Gastrocnemius medialis (tissue), 4 donors: ENCODE data around the gene SRRM5. TPM values are rescaled to one million over a fixed set of nuclear protein-coding genes. Genes with fewer than 3 reads are reported as not detected.

Experiments used
- ATAC-seq, 2 donors: fragments of 150-250 bp; one replicate each; pipeline ENCODE4 v1.9.1; 2016
- DNase-seq, 2 donors: peaks; one replicate each; pipeline ENCODE4 v3.0.0-alpha.2; 2019
- H3K27ac ChIP-seq, 4 donors: fragments of 200-600 bp; sonication (generic); 1 replicate in 1 of 4; 2 replicates in 3 of 4; pipeline ENCODE4 v1.5.1; 2016 to 2018; ENCODE audit warnings: mild to moderate bottlenecking in 2 of 4, moderate library complexity in 1 of 4
- H3K27me3 ChIP-seq, 3 donors: fragments of 200-600 bp; sonication (generic) in 2 of 3; 1 replicate in 1 of 3; 2 replicates in 2 of 3; pipeline versions ENCODE4 v1.5.1 to v1.6.0; 2016 to 2019; ENCODE audit warnings: mild to moderate bottlenecking in 1 of 3, moderate library complexity in 1 of 3
- H3K36me3 ChIP-seq, 2 donors: fragments of 200-600 bp; sonication (generic) in 1 of 2; one replicate each; pipeline ENCODE4 v1.5.1; 2017 to 2018
- H3K4me1 ChIP-seq, 2 donors: fragments of 200-600 bp; sonication (generic) in 1 of 2; one replicate each; pipeline ENCODE4 v1.5.1; 2016 to 2017; ENCODE audit warnings: mild to moderate bottlenecking in 2 of 2
- H3K4me3 ChIP-seq, 4 donors: fragments of 200-600 bp; sonication (generic) in 3 of 4; 1 replicate in 1 of 4; 2 replicates in 3 of 4; pipeline ENCODE4 v1.5.1; 2016 to 2019; ENCODE audit warnings: mild to moderate bottlenecking in 2 of 4
- H3K9me3 ChIP-seq, 3 donors: fragments of 200-600 bp; sonication (generic) in 2 of 3; 1 replicate in 1 of 3; 2 replicates in 2 of 3; pipeline ENCODE4 v1.5.1; 2016 to 2019
- POLR2A ChIP-seq, 2 donors: fragments of 450-650 bp; IDR thresholded peaks; one replicate each; pipeline ENCODE4 v1.6.1; 2017; ENCODE audit warnings: antibody characterized with exemption in 2 of 2, mild to moderate bottlenecking in 2 of 2, moderate library complexity in 2 of 2
- in situ Hi-C, 4 donors: fragments of 200-750 bp; cut with MboI; loops; one replicate each; pipeline versions ENCODE4 v1.15.0 to v1.8.0; 2017; ENCODE audit warnings: low sequenced_read_pairs in 4 of 4
- intact Hi-C: fragments of 100-400 bp; cut with DNase I; formaldehyde crosslinking; loops from one replicate; pipeline ENCODE4 v1.15.1; 2023; ENCODE audit warnings: low total_unique reads
- total RNA-seq, 4 donors: library from RNA; depleted of rRNA; stranded (reverse); fragments of >200 nt; gene quantifications; one replicate each; pipeline versions ENCODE4 v1.1.0 to v1.2.3, GENCODE V29; 2016
- TF ChIP-seq, protein P1 (sequence below), 5 experiments: fragments of 450-650 bp in 3 of 5; fragments of 200-600 bp in 2 of 5; sonication (generic) in 2 of 5; IDR thresholded peaks in 4 of 5; conservative IDR thresholded peaks in 1 of 5; 1 replicate in 4 of 5; 2 replicates in 1 of 5; pipeline ENCODE4 v1.5.1; 2016 to 2019; ENCODE audit warnings: antibody characterized with exemption in 5 of 5, mild to moderate bottlenecking in 3 of 5, moderate library complexity in 3 of 5

The SRRM5 gene
- total RNA-seq, 4 donors from 2014 or later: 0.09 to 0.49 (median 0.25) TPM; not detected in 1

DNA sequence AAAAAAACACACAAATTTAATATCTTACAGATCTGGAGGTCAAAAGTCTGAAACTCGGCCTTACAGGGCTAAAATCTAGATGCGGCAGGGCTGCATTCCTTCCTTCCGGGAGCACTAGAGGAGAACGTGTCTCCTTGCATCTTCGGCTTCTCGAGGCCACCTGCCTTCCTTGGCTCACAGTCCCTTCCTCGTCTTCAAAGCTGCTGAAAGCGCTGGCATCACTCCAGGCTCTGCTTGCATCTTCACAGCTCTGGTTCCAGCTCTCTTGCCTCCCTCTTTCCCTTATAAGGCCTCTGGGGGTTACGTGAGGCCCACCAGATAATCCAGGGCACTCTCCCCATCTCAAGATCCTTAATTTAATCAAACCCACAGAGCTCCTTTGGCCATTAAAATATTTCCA is 47.1 kb upstream of the SRRM5 start:
- Histone ChIP-seq H3K27ac (no peak overlapping the region), H3K4me1 (peaks cover 6 to 12% of the 10 kb centered on the region in 2 donors), H3K4me3 (no peak overlapping the region), H3K27me3 (no peaks in the 10 kb centered on the region), H3K9me3 (no peaks in the 10 kb centered on the region), H3K36me3 (peaks cover 0 to 15% of the 10 kb centered on the region in 2 donors)
- DNase-seq: no peak
- in situ Hi-C loops (no loop called here), intact Hi-C loops (no loop called here)
- ATAC-seq: no peak
- TF ChIP-seq, protein P1, sequence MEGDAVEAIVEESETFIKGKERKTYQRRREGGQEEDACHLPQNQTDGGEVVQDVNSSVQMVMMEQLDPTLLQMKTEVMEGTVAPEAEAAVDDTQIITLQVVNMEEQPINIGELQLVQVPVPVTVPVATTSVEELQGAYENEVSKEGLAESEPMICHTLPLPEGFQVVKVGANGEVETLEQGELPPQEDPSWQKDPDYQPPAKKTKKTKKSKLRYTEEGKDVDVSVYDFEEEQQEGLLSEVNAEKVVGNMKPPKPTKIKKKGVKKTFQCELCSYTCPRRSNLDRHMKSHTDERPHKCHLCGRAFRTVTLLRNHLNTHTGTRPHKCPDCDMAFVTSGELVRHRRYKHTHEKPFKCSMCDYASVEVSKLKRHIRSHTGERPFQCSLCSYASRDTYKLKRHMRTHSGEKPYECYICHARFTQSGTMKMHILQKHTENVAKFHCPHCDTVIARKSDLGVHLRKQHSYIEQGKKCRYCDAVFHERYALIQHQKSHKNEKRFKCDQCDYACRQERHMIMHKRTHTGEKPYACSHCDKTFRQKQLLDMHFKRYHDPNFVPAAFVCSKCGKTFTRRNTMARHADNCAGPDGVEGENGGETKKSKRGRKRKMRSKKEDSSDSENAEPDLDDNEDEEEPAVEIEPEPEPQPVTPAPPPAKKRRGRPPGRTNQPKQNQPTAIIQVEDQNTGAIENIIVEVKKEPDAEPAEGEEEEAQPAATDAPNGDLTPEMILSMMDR (IDR thresholded peaks at IDR 0.05 in 4 of 5, conservative IDR thresholded peaks at IDR 0.05 in 1 of 5): no peak
- TF ChIP-seq POLR2A (IDR thresholded peaks at IDR 0.05): no peak

DNA sequence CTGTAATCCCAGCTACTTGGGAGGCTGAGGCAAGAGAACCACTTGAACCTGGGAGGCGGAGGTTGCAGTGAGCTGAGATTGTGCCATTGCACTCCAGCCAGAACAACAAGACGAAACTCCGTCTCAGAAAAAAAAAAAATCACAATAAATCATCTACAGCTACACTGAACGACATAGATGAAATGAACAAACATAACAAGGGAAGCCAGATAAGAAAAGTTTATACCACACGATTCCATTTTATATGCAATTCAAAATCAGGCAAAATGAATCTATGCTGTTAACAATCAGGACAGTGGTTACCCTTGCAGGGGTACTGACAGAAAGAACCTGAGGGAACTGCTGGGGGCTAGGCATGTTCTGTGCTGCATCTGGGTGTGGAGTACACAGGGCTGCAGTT is 42.2 kb upstream of the SRRM5 start:
- ATAC-seq (no peak), DNase-seq (no peak)
- H3K27ac ChIP-seq: no peak overlapping the region
- peaks cover 0 to 8% of the 10 kb centered on the region in 2 donors for H3K36me3 ChIP-seq
- H3K27me3 ChIP-seq: no peaks in the 10 kb centered on the region
- no peak for TF ChIP-seq POLR2A (IDR thresholded peaks at IDR 0.05)
- TF ChIP-seq, protein P1 (IDR thresholded peaks at IDR 0.05 in 4 of 5, conservative IDR thresholded peaks at IDR 0.05 in 1 of 5): no peak
- no peak overlapping the region for H3K4me3 ChIP-seq
- H3K4me1 ChIP-seq: peaks cover 4 to 8% of the 10 kb centered on the region in 2 donors
- no peaks in the 10 kb centered on the region for H3K9me3 ChIP-seq
- intact Hi-C loops (loop anchor here (5.0 kb wide), 1 partner anchor 48 kb away; the partner anchor contains the start of gene ZNF428), in situ Hi-C loops (no loop called here)

DNA sequence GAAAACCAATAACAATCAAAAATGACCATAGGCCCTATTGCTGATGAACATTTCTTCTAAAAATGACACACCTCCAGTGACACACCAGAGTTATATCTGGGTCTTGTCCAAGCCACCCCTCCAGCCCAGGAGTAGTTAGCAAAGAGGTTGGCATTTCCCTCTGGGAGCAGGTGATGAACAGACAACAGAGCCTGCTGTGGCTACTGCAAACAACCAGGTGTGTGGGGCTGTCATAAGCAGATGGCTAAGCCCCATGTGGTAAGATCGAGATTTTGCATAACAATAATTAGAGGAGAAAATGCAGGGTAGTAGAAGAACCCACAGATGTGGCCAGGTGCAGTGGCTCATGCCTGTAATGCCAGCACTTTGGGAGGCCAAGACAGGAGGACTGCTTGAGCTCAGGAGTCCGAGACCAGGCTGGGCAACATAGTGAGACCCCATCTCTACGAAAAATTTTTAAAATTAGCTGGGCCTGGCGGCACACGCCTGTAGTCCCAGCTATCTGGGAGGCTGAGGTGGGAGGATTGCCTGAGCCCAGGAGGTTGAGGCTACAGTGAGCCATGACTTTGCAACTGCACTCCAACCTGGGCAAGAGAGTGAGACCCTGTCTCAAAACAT is 41.6 kb upstream of the SRRM5 start:
- ATAC-seq: no peak
- no peak for DNase-seq
- Histone ChIP-seq H3K9me3 (no peaks in the 10 kb centered on the region), H3K27ac (no peak overlapping the region), H3K36me3 (peaks cover 0 to 8% of the 10 kb centered on the region in 2 donors), H3K4me3 (no peak overlapping the region), H3K4me1 (peaks cover 7 to 13% of the 10 kb centered on the region in 2 donors), H3K27me3 (no peaks in the 10 kb centered on the region)
- no peak for TF ChIP-seq POLR2A (IDR thresholded peaks at IDR 0.05)
- TF ChIP-seq, protein P1 (IDR thresholded peaks at IDR 0.05 in 4 of 5, conservative IDR thresholded peaks at IDR 0.05 in 1 of 5): no peak
- in situ Hi-C loops: no loop called here
- intact Hi-C loops: loop anchor here (5.0 kb wide), 1 partner anchor 47 kb away; the partner anchor contains the start of gene ZNF428

DNA sequence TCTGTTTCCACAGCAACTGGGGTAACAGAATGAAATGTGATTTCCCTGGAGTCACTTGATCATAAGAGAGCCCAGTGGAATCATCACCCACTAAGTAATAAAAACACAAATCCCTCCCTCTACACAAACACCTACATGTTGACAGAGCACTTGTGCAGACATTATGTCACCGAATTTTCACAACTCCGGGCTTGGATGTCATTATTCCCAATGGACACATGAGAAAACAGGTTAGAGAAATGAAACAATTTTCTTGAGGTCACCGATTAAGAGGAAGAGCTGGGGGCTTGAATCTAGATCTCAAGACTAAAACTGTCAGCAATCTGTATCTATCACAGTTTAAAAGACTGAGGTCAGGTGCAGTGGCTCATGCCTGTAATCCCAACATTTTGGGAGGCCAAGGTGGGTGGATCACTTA is 39.7 kb upstream of the SRRM5 start:
- H3K27me3 ChIP-seq: no peaks in the 10 kb centered on the region
- ATAC-seq (no peak), DNase-seq (no peak)
- in situ Hi-C loops: no loop called here
- no peak for TF ChIP-seq POLR2A (IDR thresholded peaks at IDR 0.05)
- TF ChIP-seq, protein P1 (IDR thresholded peaks at IDR 0.05 in 4 of 5, conservative IDR thresholded peaks at IDR 0.05 in 1 of 5): no peak
- no peaks in the 10 kb centered on the region for H3K9me3 ChIP-seq
- H3K4me3 ChIP-seq: no peak overlapping the region
- H3K36me3 ChIP-seq: peaks cover 0 to 8% of the 10 kb centered on the region in 2 donors
- intact Hi-C loops: loop anchor here (5.0 kb wide), 1 partner anchor 45 kb away; the partner anchor contains the start of gene ZNF428
- no peak overlapping the region for H3K27ac ChIP-seq
- H3K4me1 ChIP-seq: peaks cover 10 to 13% of the 10 kb centered on the region in 2 donors
